Stimulated activated CD8-positive, alpha-beta memory T cell treated with anti-CD3 and anti-CD28 coated beads, Interleukin-4, amount 100 ng/mL, for 24 hours (primary cell): ENCODE measurements around the gene HLA-DPB1.
"Not testable (repeated sequence)": the region's sequence is repeated elsewhere in the genome, so short reads cannot be mapped to it uniquely, and the experiment has no call there.

ENCODE experiments used
- DNase-seq: peaks from one replicate; pipeline ENCODE4 v3.0.0-alpha.2; 2020; ENCODE audit warnings: low read depth

Gene HLA-DPB1

GRCh38 chr6:33075568-33076405 is at the start of gene HLA-DPB1:
Gene HLA-DPB1 (plus strand): TSS chr6:33075990. CDS start chr6:33076042, 52 bp downstream.
- DNase-seq = no peak

- no peak for DNase-seq
Observed at GRCh38 chr6:33028220-33028849, 47.5 kb upstream of the HLA-DPB1 start.

- DNase-seq = no peak
Observed at GRCh38 chr6:33029328-33030184, 46.2 kb upstream of the HLA-DPB1 start.

- no peak for DNase-seq
Observed at GRCh38 chr6:33030245-33030644, 45.5 kb upstream of the HLA-DPB1 start.

- DNase-seq = no peak
Observed at GRCh38 chr6:33034554-33034953, 41.2 kb upstream of the HLA-DPB1 start.

- DNase-seq = no peak
Observed at GRCh38 chr6:33036535-33036934, 39.3 kb upstream of the HLA-DPB1 start.

GRCh38 chr6:33040157-33040556 is 35.6 kb upstream of the HLA-DPB1 start:
- DNase-seq = no peak

GRCh38 chr6:33049323-33050013 is 26.3 kb upstream of the HLA-DPB1 start:
- no peak for DNase-seq

- no peak for DNase-seq
Observed at GRCh38 chr6:33050014-33050810, 25.6 kb upstream of the HLA-DPB1 start.

- no peak for DNase-seq
Observed at GRCh38 chr6:33052627-33053026, 23.2 kb upstream of the HLA-DPB1 start.

GRCh38 chr6:33053230-33053629 is 22.6 kb upstream of the HLA-DPB1 start:
- DNase-seq = no peak

GRCh38 chr6:33057222-33058150 is 18.3 kb upstream of the HLA-DPB1 start:
- DNase-seq = no peak

- DNase-seq = no peak
Observed at GRCh38 chr6:33061987-33062386, 13.8 kb upstream of the HLA-DPB1 start.

- DNase-seq = not testable (repeated sequence)
Observed at GRCh38 chr6:33063435-33063834, 12.4 kb upstream of the HLA-DPB1 start.

GRCh38 chr6:33064723-33065122 is 11.1 kb upstream of the HLA-DPB1 start:
- DNase-seq = no peak

- no peak for DNase-seq
Observed at GRCh38 chr6:33065312-33065711, 10.5 kb upstream of the HLA-DPB1 start.

GRCh38 chr6:33066917-33067521 is 8.8 kb upstream of the HLA-DPB1 start:
- no peak for DNase-seq

- no peak for DNase-seq
Observed at GRCh38 chr6:33069021-33069738, 6.6 kb upstream of the HLA-DPB1 start.

- no peak for DNase-seq
Observed at GRCh38 chr6:33070909-33071308, 4.9 kb upstream of the HLA-DPB1 start.
